Measurements from ENCODE around the gene UBE4A. TPM values are rescaled to one million over a fixed set of nuclear protein-coding genes. Genes with fewer than 3 reads are reported as not detected.

UBE4A gene
- total and polyA plus RNA-seq, 9 of the 15 experiments (the other 6 are each of a cell fraction or from before 2014, with no cell fraction given) = 13.5 to 45.2 (median 26.8) TPM

DNA sequence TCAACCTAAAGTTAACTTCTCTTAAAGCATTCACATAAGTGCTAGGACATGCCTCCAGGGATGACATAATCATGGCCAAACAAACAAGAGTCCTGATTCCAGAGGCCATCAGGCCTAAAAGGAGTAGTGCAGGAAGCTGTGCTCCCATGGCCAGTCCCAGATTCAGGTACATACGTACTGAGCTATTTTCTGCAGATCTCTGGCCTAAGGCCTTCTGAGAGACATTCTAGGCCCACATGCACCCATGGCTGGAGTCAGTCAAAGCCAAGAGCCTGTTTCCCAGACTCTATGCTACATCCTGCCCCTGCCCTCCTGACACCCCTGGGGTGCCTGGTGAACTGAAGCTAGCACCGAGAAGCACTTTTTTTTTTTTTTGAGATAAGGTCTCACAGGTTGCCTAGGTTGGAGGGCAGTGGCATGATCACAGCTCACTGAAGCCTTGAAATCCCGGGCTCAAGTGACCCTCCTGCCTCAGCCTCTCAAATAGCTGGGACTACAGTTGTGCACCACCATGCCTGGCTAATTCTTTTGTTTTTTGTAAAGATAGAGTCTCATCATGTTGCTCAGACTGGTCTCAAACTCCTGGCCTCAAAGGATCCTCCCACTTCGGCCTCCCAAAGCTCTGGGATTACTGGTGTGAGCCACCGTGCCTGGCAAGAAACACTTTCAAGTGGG, 17.4 kb upstream of the UBE4A start (continued):
- TF ChIP-seq CTCF (IDR thresholded peaks at IDR 0.05 in 2 of 3, conservative IDR thresholded peaks at IDR 0.05 in 1 of 3; ENCODE audit: insufficient read depth in 2 of 3, low read depth in 1 of 3, low read length in 3 of 3) (no peak), GABPB1 (CRISPR knock-in tag; IDR thresholded peaks at IDR 0.05) (no peak), MGA (IDR thresholded peaks at IDR 0.05) (peak; percentile 8), HDGF (IDR thresholded peaks at IDR 0.05) (no peak), SMAD4 (CRISPR knock-in tag; conservative IDR thresholded peaks at IDR 0.05) (0 out of 2 replicates have a peak, but pooled peaks have one; percentile 16)
- TF ChIP-seq, protein P1, sequence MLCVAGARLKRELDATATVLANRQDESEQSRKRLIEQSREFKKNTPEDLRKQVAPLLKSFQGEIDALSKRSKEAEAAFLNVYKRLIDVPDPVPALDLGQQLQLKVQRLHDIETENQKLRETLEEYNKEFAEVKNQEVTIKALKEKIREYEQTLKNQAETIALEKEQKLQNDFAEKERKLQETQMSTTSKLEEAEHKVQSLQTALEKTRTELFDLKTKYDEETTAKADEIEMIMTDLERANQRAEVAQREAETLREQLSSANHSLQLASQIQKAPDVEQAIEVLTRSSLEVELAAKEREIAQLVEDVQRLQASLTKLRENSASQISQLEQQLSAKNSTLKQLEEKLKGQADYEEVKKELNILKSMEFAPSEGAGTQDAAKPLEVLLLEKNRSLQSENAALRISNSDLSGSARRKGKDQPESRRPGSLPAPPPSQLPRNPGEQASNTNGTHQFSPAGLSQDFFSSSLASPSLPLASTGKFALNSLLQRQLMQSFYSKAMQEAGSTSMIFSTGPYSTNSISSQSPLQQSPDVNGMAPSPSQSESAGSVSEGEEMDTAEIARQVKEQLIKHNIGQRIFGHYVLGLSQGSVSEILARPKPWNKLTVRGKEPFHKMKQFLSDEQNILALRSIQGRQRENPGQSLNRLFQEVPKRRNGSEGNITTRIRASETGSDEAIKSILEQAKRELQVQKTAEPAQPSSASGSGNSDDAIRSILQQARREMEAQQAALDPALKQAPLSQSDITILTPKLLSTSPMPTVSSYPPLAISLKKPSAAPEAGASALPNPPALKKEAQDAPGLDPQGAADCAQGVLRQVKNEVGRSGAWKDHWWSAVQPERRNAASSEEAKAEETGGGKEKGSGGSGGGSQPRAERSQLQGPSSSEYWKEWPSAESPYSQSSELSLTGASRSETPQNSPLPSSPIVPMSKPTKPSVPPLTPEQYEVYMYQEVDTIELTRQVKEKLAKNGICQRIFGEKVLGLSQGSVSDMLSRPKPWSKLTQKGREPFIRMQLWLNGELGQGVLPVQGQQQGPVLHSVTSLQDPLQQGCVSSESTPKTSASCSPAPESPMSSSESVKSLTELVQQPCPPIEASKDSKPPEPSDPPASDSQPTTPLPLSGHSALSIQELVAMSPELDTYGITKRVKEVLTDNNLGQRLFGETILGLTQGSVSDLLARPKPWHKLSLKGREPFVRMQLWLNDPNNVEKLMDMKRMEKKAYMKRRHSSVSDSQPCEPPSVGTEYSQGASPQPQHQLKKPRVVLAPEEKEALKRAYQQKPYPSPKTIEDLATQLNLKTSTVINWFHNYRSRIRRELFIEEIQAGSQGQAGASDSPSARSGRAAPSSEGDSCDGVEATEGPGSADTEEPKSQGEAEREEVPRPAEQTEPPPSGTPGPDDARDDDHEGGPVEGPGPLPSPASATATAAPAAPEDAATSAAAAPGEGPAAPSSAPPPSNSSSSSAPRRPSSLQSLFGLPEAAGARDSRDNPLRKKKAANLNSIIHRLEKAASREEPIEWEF (CRISPR knock-in tag; IDR thresholded peaks at IDR 0.05) = no peak

Data from K562 (cell line).